Spinal cord (tissue), 10 donors: Measurements from ENCODE around the gene FAM222A. TPM values are rescaled to one million over a fixed set of nuclear protein-coding genes. Genes with fewer than 3 reads are reported as not detected.
"Not testable (repeated sequence)": the region's sequence is repeated elsewhere in the genome, so short reads cannot be mapped to it uniquely, and the experiment has no call there.

ENCODE experiments used
- DNase-seq, 6 donors: peaks; one replicate each; pipeline versions ENCODE4 v3.0.0 to v3.0.0-alpha.2; 2013 to 2015; ENCODE audit warnings: low spot score in 6 of 6, low read depth in 4 of 6
- H3K27ac ChIP-seq: one replicate; pipeline ENCODE4 v1.5.1; 2013; ENCODE audit warnings: low read depth, low read length, control low read depth
- H3K27me3 ChIP-seq: one replicate; pipeline ENCODE4 v1.6.1; 2013; ENCODE audit warnings: low read length; ENCODE audit not compliant: control insufficient read depth, insufficient read depth
- H3K36me3 ChIP-seq: one replicate; pipeline ENCODE4 v1.6.1; 2013; ENCODE audit warnings: low read length; ENCODE audit not compliant: control insufficient read depth, insufficient read depth
- H3K4me1 ChIP-seq: one replicate; pipeline ENCODE4 v1.6.1; 2013; ENCODE audit warnings: low read length; ENCODE audit not compliant: control insufficient read depth, insufficient read depth
- H3K4me3 ChIP-seq: one replicate; pipeline ENCODE4 v1.5.1; 2013; ENCODE audit warnings: low read depth, low read length, control low read depth
- H3K9me3 ChIP-seq: one replicate; pipeline ENCODE4 v1.6.1; 2013; ENCODE audit warnings: low read length; ENCODE audit not compliant: control insufficient read depth, insufficient read depth
- WGBS: methylation state at CpG from one replicate; pipeline ENCODE4 v1.1.5; 2013; ENCODE audit warnings: missing lambda C conversion rate; ENCODE audit not compliant: insufficient coverage; 5-methylcytosine and 5-hydroxymethylcytosine counted together
- polyA plus RNA-seq, 2 donors: library from polyadenylated mRNA; unstranded; fragments of 120-200 nt; gene quantifications; one replicate each; pipeline ENCODE4 v1.2.1, GENCODE V29; 2013; ENCODE audit not compliant: insufficient read length in 2 of 2
- total RNA-seq, 2 donors: library from RNA; depleted of rRNA in 1 of 2; stranded (reverse); fragments of 120-200 nt in 1 of 2; fragments of >200 nt in 1 of 2; gene quantifications; one replicate each; pipeline versions ENCODE4 v1.2.3 to v1.2.4, GENCODE V29; 2013 to 2014
- donor health status: healthy.

FAM222A gene
- total and polyA plus RNA-seq, 4 donors = 5.2 to 25.0 (median 14.6) TPM

DNA sequence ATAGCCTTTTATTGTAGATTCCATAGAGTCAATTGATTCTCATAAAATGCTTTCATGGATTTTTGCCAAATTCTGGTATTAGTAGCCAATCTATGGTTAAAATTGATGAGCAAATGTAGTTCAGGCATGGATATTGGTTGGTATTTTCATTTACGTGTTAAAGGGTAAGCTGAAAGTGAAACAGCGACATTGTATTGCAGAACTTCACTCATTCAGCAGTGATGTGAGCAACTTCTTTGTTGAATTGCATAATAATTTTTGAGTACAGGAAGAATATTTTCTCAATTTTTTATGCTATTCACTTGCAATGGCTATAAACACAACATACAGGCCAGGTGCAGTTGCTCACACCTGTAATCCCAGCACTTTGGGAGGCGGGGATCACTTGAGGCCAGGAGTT lies 24.2 kb upstream of the FAM222A start:
- Histone ChIP-seq H3K9me3 (no peaks in the 10 kb centered on the region), H3K27ac (no peak overlapping the region), H3K27me3 (peaks cover 4% of the 10 kb centered on the region), H3K4me3 (no peak overlapping the region), H3K4me1 (no peaks in the 10 kb centered on the region), H3K36me3 (no peaks in the 10 kb centered on the region)
- DNase-seq = no peak
- no CpG with 5 or more reads among the region's 3 CpGs for WGBS

DNA sequence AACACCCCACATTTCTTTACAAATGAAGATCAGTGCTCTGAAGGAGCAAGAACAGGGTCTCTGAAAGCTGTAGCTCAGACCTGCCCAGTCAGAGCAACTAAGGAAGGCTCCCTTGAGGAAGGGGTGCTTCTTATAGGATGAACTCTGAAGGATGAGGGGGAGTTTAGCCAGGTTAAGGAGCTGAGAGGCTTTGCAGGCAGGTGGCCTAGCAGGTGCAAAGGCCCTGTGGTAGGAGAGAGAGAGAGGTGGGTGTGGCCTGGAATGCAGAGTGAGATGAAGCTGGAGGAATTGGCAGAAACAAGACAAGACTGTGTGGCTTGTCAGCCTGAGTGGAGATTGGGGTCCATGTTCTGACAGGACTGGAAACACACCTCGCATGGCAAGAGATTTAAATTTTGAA lies 20.5 kb upstream of the FAM222A start:
- no CpG with 5 or more reads among the region's 1 CpG for WGBS
- H3K27me3 ChIP-seq = peaks cover 4% of the 10 kb centered on the region
- H3K9me3 ChIP-seq = no peaks in the 10 kb centered on the region
- no peaks in the 10 kb centered on the region for H3K36me3 ChIP-seq
- DNase-seq = no peak
- no peak overlapping the region for H3K27ac ChIP-seq
- peaks cover 11% of the 10 kb centered on the region for H3K4me1 ChIP-seq
- no peak overlapping the region for H3K4me3 ChIP-seq

DNA sequence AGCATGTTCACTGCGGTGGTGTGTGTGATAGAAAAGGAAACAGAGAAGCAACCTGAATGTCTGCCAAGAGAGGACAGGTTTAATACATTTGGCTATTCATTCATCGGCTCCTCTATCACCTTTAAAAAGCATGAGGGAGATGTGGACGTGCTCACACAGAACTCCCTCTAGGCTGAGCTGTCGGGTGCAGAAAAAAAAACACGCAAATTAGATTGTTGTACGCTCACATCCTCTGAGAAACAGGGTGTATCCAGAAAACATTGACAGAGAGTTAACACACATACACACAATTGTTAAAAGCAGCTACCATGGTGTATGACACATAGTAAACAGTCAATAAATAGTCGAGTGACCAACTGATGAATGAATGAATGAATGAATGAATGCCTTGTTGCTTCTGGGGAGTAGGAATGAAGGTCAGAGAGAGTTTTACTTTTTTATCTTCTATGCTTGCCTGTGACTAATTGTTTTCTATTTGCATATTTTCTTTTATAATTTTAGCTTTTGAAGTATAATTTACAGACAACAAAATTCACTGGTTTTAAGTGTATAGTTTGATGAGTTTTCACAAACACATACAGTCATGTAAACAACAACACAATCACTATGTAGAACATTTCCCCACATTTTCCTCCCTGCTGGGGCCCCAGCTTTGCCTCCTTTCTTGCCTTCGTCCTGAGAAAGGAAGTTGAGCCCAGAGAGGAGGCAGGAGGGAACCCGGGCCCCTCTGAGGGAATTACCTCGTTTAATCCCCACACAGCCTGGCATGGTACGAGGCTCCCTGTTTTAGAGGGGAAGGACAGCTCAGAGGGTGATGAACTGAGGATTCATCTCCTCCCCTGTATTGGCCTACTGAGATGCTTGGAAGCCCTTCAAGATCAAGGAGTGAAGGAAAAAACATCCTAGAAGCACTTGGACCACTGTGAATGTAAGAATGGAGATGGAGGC lies 19.7 kb upstream of the FAM222A start:
- no peak overlapping the region for H3K27ac ChIP-seq
- H3K27me3 ChIP-seq = peaks cover 4% of the 10 kb centered on the region
- 58% methylated on average over 4 of the region's 11 CpGs for WGBS
- H3K36me3 ChIP-seq = no peaks in the 10 kb centered on the region
- no peaks in the 10 kb centered on the region for H3K9me3 ChIP-seq
- H3K4me3 ChIP-seq = no peak overlapping the region
- no peak for DNase-seq
- peaks cover 11% of the 10 kb centered on the region for H3K4me1 ChIP-seq

DNA sequence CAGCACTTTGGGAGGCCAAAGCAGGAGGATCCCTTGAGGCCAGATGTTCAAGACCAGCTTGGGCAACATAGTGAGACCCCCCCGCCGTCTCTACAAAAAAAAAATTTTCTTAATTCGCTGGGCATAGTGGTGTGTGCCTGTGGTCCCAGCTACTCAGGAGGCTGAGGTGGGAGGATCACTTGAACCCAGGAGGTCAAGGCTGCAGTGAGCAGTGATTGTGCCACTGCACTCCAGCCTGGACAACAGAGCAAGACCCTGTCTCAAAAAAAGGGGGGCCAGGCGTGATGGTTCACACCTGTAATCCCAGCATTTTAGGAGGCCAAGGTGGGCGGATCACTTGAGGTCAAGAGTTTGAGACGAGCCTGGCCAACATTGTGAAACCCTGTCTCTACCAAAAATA lies 19.0 kb upstream of the FAM222A start:
- DNase-seq, H3K27me3 ChIP-seq, H3K36me3 ChIP-seq, H3K27ac ChIP-seq, H3K4me3 ChIP-seq, H3K9me3 ChIP-seq: not testable (repeated sequence)
- H3K4me1 ChIP-seq = peaks cover 11% of the 10 kb centered on the region
- 94% methylated on average over 5 of the region's 6 CpGs for WGBS

DNA sequence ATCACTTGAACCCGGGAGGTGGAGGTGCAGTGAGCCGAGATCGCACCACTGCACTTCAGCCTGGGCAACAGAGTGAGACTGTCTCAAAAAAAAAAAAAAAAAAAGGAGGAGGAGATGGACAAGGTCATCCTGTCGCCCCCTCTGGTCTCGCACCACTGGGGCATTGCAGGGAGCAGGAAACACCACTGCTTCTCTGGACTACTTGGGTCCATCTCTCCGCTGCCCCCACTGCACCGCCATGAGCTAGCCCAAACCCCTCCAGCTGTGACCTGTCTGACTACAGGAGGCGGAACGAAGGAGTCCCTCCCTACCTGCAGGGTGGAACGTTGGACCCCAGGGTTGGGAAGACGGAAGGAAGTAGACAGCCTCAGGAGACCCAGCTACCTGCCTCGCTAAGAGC lies 18.2 kb upstream of the FAM222A start:
- Histone ChIP-seq H3K27me3 (peaks cover 4% of the 10 kb centered on the region), H3K4me3 (no peak overlapping the region), H3K9me3 (no peaks in the 10 kb centered on the region), H3K4me1 (peaks cover 11% of the 10 kb centered on the region), H3K27ac (peak overlapping the region; percentile 22), H3K36me3 (no peaks in the 10 kb centered on the region)
- no peak for DNase-seq
- 67% methylated on average over 10 of the region's 12 CpGs for WGBS

DNA sequence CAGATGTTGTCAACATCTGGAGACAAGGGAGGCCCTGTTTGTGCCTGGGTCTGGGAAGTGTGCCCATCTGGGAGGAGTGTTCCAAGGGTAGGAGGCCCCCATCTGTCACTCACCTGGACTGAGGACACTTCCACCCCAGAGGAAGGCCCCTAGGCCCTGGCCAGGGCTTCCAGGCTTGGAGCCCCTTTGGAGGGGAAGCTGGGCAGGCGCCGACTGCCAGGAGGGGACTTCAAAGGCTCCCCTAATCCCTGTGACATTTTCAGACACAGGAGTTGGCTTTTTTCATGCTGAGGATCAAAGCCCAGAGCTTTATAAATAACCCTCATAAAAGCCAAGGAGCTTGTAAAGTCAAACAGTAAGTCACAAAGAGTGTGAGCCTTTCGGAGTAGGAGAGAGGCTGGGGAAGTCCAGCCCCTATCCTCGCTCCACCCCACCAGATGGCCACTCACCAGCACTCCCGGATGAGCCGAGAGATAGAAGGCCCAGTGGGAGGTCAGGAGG lies 17.6 kb upstream of the FAM222A start:
- H3K27me3 ChIP-seq = peaks cover 4% of the 10 kb centered on the region
- H3K9me3 ChIP-seq = no peaks in the 10 kb centered on the region
- no peaks in the 10 kb centered on the region for H3K36me3 ChIP-seq
- H3K4me1 ChIP-seq = peaks cover 11% of the 10 kb centered on the region
- peak in 2 of 6 donors; percentile 49 to 55 for DNase-seq
- peak overlapping the region; percentile 22 for H3K27ac ChIP-seq
- 25% methylated on average over 2 of the region's 6 CpGs for WGBS
- no peak overlapping the region for H3K4me3 ChIP-seq

DNA sequence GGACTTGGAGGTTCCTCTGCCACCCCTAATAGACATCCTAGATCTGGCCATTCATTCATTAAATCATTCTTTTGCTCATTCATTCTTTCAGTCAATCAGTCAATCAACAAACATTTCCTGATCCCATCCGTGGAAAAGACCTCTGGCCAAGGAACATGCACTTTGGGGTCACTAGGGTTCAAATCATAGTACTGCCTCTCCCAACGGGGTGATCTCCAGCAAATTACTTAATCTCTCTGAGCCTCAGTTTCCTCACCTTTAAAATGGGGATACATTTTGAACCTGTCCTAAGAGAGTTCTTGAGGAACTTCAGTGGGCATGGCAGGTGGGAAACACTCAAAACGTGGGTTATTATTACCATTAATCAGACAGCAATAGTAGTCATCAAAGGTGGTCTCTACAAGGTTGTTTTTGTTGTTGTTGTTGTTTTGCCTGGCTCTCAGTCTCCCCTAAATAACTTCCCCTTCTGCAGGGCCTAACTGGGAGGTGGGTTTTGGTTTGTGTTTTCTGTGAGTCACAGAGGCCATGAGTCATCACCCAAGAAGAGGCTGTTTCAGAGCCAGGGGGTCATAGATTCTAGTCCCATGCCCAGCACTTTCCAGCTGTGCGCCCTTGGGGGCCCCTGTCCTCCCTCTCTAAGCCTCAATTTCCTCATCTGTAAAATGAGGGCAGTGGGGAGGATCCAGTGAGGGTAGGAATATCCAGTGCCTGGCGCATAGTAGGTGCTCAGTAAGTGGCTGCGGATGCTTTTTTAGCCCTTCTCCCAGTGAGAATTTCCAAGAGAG lies 16.9 kb upstream of the FAM222A start:
- Histone ChIP-seq H3K4me3 (no peak overlapping the region), H3K4me1 (peaks cover 11% of the 10 kb centered on the region), H3K36me3 (no peaks in the 10 kb centered on the region), H3K9me3 (no peaks in the 10 kb centered on the region), H3K27ac (no peak overlapping the region), H3K27me3 (peaks cover 4% of the 10 kb centered on the region)
- WGBS = 78% methylated on average over 3 of the region's 6 CpGs
- DNase-seq = no peak

DNA sequence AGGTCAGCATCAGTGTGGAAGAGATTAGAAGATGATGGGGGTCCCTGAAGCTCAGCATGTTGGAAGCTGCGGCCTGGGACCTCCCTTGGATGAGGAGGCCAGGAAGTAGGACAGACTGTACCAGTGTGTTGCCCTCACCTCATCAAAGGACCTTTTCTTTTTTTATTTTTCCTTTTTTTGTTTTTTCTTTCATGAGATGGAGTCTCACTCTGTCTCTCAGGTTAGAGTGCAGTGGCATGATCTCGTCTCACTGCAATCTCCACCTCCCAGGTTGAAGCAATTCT lies 16.4 kb upstream of the FAM222A start:
- Histone ChIP-seq H3K4me1 (peaks cover 11% of the 10 kb centered on the region), H3K27ac (no peak overlapping the region), H3K36me3 (no peaks in the 10 kb centered on the region), H3K9me3 (no peaks in the 10 kb centered on the region), H3K27me3 (peaks cover 4% of the 10 kb centered on the region), H3K4me3 (no peak overlapping the region)
- 100% methylated on average over 1 of the region's 2 CpGs for WGBS
- no peak for DNase-seq

DNA sequence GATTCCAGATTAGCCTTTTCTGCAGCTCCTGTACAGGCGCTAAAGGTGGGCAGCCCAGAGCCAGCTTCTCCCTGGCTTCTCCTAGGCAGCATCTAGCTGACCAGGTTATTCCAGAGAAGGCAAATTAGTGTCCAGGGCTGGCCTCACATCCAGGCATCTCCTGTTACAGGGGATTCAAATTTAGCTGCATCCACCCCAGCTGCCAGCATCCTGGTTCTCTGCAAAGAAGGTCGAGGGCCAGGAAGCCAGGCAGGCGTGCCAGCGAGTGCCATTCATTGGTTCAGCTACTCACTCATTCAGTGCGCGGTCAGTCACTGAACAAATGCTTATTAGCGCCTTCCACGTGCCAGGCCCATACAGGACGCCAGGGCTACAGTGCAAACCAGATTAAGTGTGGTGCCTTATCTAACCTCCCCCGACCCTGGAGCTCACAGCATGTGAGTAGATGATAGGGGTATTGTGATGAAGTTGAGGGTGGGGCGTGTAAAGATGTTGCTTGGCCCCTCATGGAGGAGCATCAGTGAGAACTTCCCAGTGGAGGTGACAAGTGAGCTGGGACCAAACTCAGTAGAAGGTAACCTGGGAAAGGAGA lies 15.7 kb upstream of the FAM222A start:
- DNase-seq = no peak
- H3K4me1 ChIP-seq = peaks cover 11% of the 10 kb centered on the region
- 75% methylated on average over 11 of the region's 11 CpGs for WGBS
- peaks cover 3% of the 10 kb centered on the region for H3K27me3 ChIP-seq
- no peak overlapping the region for H3K4me3 ChIP-seq
- H3K9me3 ChIP-seq = no peaks in the 10 kb centered on the region
- no peak overlapping the region for H3K27ac ChIP-seq
- H3K36me3 ChIP-seq = no peaks in the 10 kb centered on the region
